ENCODE measurements around the gene INVS. TPM values are rescaled to one million over a fixed set of nuclear protein-coding genes. Genes with fewer than 3 reads are reported as not detected.

Gene INVS
- total RNA-seq, 6 donors from 2014 or later, result 14.7 to 43.0 (median 23.3) TPM

DNA sequence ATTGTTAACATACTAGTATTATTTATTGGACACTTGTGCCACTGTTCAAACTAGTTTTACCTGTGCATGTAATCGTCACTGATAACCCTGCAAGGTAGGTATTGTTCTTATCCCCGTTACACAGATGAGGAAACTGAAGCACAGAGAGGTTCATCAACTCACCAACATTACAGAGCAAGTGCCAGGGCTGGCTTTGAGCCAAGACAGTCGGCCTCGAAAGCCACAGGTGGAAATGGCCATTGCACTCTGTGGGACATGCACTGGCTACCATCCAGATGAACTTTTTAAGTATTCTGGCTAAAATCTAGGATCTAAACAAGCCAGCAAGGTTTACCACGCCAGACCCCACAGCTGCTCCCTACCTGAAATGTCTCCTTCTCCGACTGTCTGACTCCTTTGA is 195.8 kb downstream of the INVS start:
- DNase-seq, result no peak
- Histone ChIP-seq H3K9me3 (no peaks in the 10 kb centered on the region), H3K4me1 (no peaks in the 10 kb centered on the region), H3K27ac (no peak overlapping the region), H3K27me3 (no peaks in the 10 kb centered on the region), H3K4me3 (no peak overlapping the region), H3K36me3 (peaks cover 8 to 80% (median 26%) of the 10 kb centered on the region in 4 donors)
- TF ChIP-seq EP300 (IDR thresholded peaks at IDR 0.05), result no peak
- TF ChIP-seq, protein P1, sequence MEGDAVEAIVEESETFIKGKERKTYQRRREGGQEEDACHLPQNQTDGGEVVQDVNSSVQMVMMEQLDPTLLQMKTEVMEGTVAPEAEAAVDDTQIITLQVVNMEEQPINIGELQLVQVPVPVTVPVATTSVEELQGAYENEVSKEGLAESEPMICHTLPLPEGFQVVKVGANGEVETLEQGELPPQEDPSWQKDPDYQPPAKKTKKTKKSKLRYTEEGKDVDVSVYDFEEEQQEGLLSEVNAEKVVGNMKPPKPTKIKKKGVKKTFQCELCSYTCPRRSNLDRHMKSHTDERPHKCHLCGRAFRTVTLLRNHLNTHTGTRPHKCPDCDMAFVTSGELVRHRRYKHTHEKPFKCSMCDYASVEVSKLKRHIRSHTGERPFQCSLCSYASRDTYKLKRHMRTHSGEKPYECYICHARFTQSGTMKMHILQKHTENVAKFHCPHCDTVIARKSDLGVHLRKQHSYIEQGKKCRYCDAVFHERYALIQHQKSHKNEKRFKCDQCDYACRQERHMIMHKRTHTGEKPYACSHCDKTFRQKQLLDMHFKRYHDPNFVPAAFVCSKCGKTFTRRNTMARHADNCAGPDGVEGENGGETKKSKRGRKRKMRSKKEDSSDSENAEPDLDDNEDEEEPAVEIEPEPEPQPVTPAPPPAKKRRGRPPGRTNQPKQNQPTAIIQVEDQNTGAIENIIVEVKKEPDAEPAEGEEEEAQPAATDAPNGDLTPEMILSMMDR (IDR thresholded peaks at IDR 0.05), result no peak
- 79 to 81% methylated on average over 6 of the region's 6 CpGs for WGBS, 2 donors
- ATAC-seq (ENCODE audit: low FRiP score in 2 of 2), result no peak

DNA sequence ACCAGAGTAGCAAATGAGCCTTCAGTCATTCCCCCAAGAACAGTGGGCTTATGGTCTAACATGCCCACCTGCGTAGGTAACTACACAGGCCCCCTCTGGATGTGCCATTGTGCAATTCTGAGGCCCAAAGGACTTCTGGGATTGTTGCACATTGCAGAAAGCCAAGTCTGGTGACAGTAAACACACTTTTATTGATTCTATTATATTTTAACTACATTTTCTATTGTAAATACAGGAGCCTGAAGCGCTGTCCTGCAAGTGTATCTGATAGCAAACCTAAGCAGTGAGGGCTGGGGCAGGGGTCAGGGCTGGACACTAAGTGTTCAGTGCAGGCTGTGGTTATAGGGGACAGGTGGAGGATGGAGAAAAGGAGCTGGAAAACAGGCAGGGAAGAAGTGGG is 196.2 kb downstream of the INVS start:
- DNase-seq (no peak), ATAC-seq (ENCODE audit: low FRiP score in 2 of 2) (no peak)
- H3K4me1 ChIP-seq, result no peaks in the 10 kb centered on the region
- H3K4me3 ChIP-seq, result no peak overlapping the region
- no peak overlapping the region for H3K27ac ChIP-seq
- 88 to 94% methylated on average over 2 of the region's 2 CpGs for WGBS, 2 donors
- TF ChIP-seq, protein P1 (IDR thresholded peaks at IDR 0.05), result no peak
- TF ChIP-seq EP300 (IDR thresholded peaks at IDR 0.05) (no peak), POLR2AphosphoS5 (IDR thresholded peaks at IDR 0.05) (no peak), POLR2A (IDR thresholded peaks at IDR 0.05) (no peak)
- peaks cover 8 to 78% (median 26%) of the 10 kb centered on the region in 4 donors for H3K36me3 ChIP-seq
- no peaks in the 10 kb centered on the region for H3K9me3 ChIP-seq
- H3K27me3 ChIP-seq, result no peaks in the 10 kb centered on the region

DNA sequence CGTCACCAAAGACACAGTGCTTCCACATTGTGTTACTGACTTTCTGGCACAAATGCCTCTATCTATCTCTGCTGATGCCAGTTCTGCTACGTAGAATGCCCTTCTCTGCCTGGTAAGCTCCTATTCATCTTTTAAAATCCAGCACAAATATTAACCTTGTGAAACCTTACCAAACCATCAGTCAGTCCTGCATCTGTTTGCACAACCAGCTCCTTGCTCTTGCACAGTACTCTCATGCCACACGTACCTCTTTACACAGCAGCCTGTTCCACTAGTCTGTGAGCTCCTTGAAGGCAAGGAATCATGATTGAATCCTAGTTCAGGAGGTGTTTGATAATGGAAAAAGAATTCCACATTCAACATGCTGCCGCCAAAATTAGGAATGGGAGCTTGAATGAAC is 197.4 kb downstream of the INVS start:
- Histone ChIP-seq H3K27ac (no peak overlapping the region), H3K4me1 (no peaks in the 10 kb centered on the region), H3K4me3 (no peak overlapping the region), H3K36me3 (peaks cover 8 to 81% (median 29%) of the 10 kb centered on the region in 4 donors), H3K9me3 (no peaks in the 10 kb centered on the region), H3K27me3 (no peaks in the 10 kb centered on the region)
- WGBS, 2 donors, result 76 to 86% methylated on average over 4 of the region's 4 CpGs
- ATAC-seq (ENCODE audit: low FRiP score in 2 of 2) (no peak), DNase-seq (no peak)
- TF ChIP-seq EP300 (IDR thresholded peaks at IDR 0.05), result no peak
- TF ChIP-seq POLR2A (IDR thresholded peaks at IDR 0.05), result no peak

DNA sequence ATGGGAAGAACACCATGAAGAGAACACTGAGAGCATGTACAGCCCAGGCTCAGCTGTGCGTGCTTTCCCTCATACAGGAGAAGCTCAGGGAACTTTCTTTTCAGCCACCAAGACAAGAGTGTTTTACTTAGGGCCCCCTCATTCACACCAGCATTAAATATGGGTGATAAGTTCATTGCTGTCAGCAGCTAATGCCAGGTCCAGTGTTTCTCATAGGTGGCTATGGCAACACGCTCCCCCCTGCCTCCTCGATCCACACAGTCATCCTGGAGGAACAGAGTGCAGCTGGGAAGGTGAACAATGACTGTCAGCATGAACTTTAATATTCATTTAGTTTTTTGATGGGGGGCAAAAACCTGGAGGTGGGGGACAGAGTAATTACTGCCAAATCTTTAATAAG is 199.3 kb downstream of the INVS start:
- Histone ChIP-seq H3K4me3 (no peak overlapping the region), H3K9me3 (no peaks in the 10 kb centered on the region), H3K4me1 (no peaks in the 10 kb centered on the region), H3K36me3 (peaks cover 8 to 77% (median 22%) of the 10 kb centered on the region in 4 donors), H3K27ac (no peak overlapping the region), H3K27me3 (no peaks in the 10 kb centered on the region)
- TF ChIP-seq, protein P1 (IDR thresholded peaks at IDR 0.05), result no peak
- TF ChIP-seq POLR2AphosphoS5 (IDR thresholded peaks at IDR 0.05), result no peak
- no peak for TF ChIP-seq POLR2A (IDR thresholded peaks at IDR 0.05)
- no peak for TF ChIP-seq EP300 (IDR thresholded peaks at IDR 0.05)
- WGBS, 2 donors, result 75 to 96% methylated on average over 3 of the region's 3 CpGs
- no peak for DNase-seq
- no peak for ATAC-seq (ENCODE audit: low FRiP score in 2 of 2)

DNA sequence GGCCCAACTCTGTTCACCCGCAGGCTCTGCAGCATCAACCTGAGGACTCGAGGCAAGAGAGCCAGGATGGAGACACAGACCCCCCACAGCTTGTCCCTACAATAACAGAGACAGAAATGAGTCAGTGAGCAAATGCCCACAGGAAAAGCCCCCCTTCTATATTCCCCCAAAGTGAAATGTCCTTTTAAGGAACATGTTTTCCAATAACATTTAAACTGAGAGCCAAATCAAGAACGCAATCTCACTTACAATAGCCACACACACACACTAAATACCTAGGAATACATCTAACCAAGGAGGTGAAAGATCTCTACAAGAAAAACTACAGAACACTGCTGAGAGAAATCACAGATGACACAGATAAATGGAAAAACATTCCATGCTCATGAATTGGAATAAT is 204.7 kb downstream of the INVS start:
- DNase-seq (no peak), ATAC-seq (ENCODE audit: low FRiP score in 2 of 2) (no peak)
- Histone ChIP-seq H3K9me3 (no peaks in the 10 kb centered on the region), H3K27ac (no peak overlapping the region), H3K4me3 (no peak overlapping the region), H3K27me3 (no peaks in the 10 kb centered on the region), H3K36me3 (peaks cover 0 to 61% (median 20%) of the 10 kb centered on the region in 4 donors), H3K4me1 (no peaks in the 10 kb centered on the region)
- 90 to 100% methylated on average over 3 of the region's 3 CpGs for WGBS, 2 donors
- TF ChIP-seq, protein P1 (IDR thresholded peaks at IDR 0.05), result no peak
- TF ChIP-seq POLR2AphosphoS5 (IDR thresholded peaks at IDR 0.05) (no peak), EP300 (IDR thresholded peaks at IDR 0.05) (no peak), POLR2A (IDR thresholded peaks at IDR 0.05) (no peak)

All from upper lobe of left lung (tissue), 6 donors.